Adrenal gland (tissue), 5 donors: ENCODE data around the gene SLC2A9.

Source experiments
- CTCF ChIP-seq, 6 experiments: fragments of 450-650 bp in 4 of 6; fragments of 200-600 bp in 2 of 6; sonication (generic) in 1 of 6; IDR thresholded peaks; 1 replicate in 5 of 6; 2 replicates in 1 of 6; pipeline versions ENCODE4 v1.5.1 to v1.8.0; 2016 to 2021; ENCODE audit warnings: antibody characterized with exemption in 6 of 6, mild to moderate bottlenecking in 2 of 6, moderate library complexity in 1 of 6
- POLR2A ChIP-seq, 2 donors: fragments of 450-650 bp; IDR thresholded peaks; one replicate each; pipeline ENCODE4 v1.6.1; 2017; ENCODE audit warnings: antibody characterized with exemption in 2 of 2, mild to moderate bottlenecking in 2 of 2, moderate library complexity in 1 of 2
- donor health status: DM: no; HTN: no; CAD: no.

DNA sequence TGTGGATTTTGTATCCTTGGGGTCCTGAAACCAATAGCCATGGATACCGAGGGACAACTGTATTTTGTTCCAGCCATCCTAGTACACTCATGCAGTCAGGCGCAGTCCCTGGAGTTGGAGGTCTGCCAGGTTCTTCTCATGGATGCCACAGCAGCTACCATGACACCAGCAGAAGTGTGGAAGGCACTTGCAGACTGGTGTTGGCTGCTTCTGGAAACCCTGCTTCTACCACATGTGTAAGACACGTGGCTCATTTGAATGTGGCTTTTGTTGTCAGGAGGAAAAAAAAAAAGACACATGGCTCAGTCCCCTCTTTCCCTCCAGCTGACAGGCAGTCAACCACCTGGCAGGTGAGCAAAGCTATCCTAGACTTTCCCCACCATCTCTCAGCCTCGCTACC is 220.4 kb downstream of the SLC2A9 start:
- TF ChIP-seq CTCF (IDR thresholded peaks at IDR 0.05) = no peak
- no peak for TF ChIP-seq POLR2A (IDR thresholded peaks at IDR 0.05)
